ENCODE results near the gene PTX4.

DNA sequence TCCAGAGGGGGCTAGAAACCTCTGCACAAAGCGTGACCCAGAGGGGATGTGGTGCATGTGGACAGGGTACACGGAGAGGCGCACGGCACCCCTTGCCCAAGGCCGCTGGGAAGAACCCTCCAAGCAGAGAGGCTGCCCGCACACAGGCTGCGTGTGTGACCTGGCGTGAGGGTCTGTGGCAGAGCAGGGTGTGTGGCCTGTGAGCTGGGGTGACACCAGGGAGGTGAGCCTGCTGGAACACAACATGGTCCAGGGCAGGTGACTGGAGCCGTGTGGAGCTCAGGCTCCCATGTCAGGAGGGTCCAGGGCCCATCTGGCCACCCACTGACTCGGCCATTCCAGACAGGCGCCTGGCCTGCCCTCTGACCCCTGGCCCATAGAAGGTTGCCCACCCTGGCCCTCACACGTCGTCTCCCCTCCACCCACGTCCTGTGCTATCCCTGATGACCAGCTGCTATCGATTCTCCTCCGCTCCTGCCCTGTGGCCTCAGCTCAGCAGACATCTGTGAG lies 29.9 kb upstream of the PTX4 start:
- TF ChIP-seq GATA2 (IDR thresholded peaks at IDR 0.05; ENCODE audit: low read depth, low read length) (no peak), GATA3 (IDR thresholded peaks at IDR 0.05; ENCODE audit: low read depth, low read length) (no peak)
